Measurements from ENCODE around the gene MCF2L.

DNA sequence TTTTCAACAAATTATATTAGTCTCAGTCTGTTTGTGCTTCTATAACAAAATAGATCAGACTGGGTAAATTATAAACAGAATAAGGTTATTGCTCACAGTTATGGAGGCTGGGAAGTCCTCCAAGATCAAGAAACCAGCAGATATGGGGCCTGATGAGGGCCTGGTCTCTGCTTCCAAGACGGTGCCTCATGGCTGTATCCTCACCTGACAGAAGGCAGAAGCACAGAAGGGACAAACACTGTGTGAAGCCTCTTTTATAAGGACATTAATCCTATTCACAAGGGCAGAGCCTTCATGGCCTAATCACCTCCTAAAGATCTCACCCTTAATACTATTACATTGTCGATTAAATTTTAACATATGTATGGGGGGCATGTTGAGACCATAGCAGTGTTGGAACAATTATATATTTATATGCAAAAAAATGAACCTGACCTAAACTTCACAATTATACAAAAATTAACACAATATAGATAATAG, 166.3 kb downstream of the MCF2L start:
- TF ChIP-seq, protein P1, sequence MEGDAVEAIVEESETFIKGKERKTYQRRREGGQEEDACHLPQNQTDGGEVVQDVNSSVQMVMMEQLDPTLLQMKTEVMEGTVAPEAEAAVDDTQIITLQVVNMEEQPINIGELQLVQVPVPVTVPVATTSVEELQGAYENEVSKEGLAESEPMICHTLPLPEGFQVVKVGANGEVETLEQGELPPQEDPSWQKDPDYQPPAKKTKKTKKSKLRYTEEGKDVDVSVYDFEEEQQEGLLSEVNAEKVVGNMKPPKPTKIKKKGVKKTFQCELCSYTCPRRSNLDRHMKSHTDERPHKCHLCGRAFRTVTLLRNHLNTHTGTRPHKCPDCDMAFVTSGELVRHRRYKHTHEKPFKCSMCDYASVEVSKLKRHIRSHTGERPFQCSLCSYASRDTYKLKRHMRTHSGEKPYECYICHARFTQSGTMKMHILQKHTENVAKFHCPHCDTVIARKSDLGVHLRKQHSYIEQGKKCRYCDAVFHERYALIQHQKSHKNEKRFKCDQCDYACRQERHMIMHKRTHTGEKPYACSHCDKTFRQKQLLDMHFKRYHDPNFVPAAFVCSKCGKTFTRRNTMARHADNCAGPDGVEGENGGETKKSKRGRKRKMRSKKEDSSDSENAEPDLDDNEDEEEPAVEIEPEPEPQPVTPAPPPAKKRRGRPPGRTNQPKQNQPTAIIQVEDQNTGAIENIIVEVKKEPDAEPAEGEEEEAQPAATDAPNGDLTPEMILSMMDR (IDR thresholded peaks at IDR 0.05) = no peak
- TF ChIP-seq POLR2A (IDR thresholded peaks at IDR 0.05) (no peak), POLR2AphosphoS5 (IDR thresholded peaks at IDR 0.05) (no peak), EP300 (IDR thresholded peaks at IDR 0.05; ENCODE audit: low read depth) (no peak)

Data from transverse colon (tissue), 4 donors.